SK-N-SH (cell line): Measurements from ENCODE around the gene LRRC25.

ENCODE experiments used
- CTCF ChIP-seq: fragments of 200-600 bp; sonication (generic); IDR thresholded peaks from 2 replicates; pipeline ENCODE4 v1.6.1; 2017; ENCODE audit warnings: antibody characterized with exemption, mild to moderate bottlenecking, moderate library complexity
- EP300 ChIP-seq, 2 experiments: IDR thresholded peaks; 2 replicates each; pipeline versions ENCODE4 v1.4.0 to v1.6.1; 2012; ENCODE audit warnings: borderline replicate concordance in 1 of 2, low read depth in 1 of 2, low read length in 1 of 2
- NRF1 ChIP-seq: IDR thresholded peaks from 2 replicates; pipeline ENCODE4 v1.6.1; 2012; ENCODE audit warnings: low read depth, mild to moderate bottlenecking, low read length
- RXRA ChIP-seq: IDR thresholded peaks from 2 replicates; pipeline ENCODE4 v1.4.0; 2012; ENCODE audit warnings: low read depth, mild to moderate bottlenecking, borderline replicate concordance
- SMC3 ChIP-seq: IDR thresholded peaks from 2 replicates; pipeline ENCODE4 v1.6.1; 2012; ENCODE audit warnings: low read depth, low read length, improper control_type of control experiment

DNA sequence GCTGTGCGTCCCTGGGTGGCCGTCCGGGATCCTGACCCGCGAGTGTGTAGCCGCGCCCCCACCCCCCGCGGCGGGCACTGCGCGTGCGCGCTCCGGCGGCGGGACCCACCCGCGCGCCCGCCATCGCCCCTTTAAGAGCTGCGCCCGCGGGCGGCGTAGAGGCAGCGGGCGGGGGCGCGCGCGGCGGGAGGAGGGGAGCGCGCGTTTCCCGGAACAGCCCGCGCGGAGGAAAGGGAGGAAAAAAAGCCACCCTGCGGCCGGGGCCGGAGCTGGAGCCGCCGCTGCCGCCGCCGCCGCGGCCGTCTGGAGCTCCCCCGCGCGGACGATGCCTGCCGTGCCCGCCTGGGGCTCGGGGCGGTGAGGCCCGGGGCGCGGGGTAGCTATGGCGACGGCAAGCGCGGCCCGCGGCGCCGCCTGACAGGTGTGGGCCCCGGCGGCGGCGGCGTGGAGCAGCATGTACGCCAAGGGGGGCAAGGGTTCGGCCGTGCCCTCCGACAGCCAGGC is 21.8 kb upstream of the LRRC25 start, which contains the start of gene SSBP4:
- TF ChIP-seq EP300 (IDR thresholded peaks at IDR 0.05; ENCODE audit: borderline replicate concordance in 1 of 2, low read depth in 1 of 2, low read length in 1 of 2): peak; percentile 59 to 65; a peak in 2 of 4 replicates
- no peak for TF ChIP-seq RXRA
- peak; percentile 12; the same call in 1 of the 2 replicates for TF ChIP-seq CTCF
- TF ChIP-seq SMC3: no peak
- TF ChIP-seq NRF1: peak; percentile 68
